HCT116 (cell line): ENCODE measurements around the gene ATXN1. TPM values are rescaled to one million over a fixed set of nuclear protein-coding genes. Genes with fewer than 3 reads are reported as not detected.
"Not testable (repeated sequence)": the region's sequence is repeated elsewhere in the genome, so short reads cannot be mapped to it uniquely, and the experiment has no call there.

Experiments used
- ATAC-seq: fragments of 200-7000 bp; cut with Tn5 transposase; 2 replicates; pipeline ENCODE4 v1.9.1; 2020; ENCODE audit warnings: mild to moderate bottlenecking, moderate library complexity
- BruUV-seq: library from RNA; stranded (reverse); fragments of 400-500 nt; replicated peaks from 2 replicates; lab custom pipeline; 2021; lab: Mats Ljungman, UMichigan
- CTCF ChIA-PET: fragments of 300-600 bp; sonication (Branson Sonifier 250); formaldehyde crosslinking; loops from one replicate; lab custom pipeline; 2021; ENCODE audit warnings: antibody characterized with exemption; lab: Charles Lee
- POLR2A ChIA-PET: fragments of 300-600, 350-600 bp; sonication (Branson Sonifier 250); formaldehyde crosslinking; loops from one replicate; lab custom pipeline; 2021; ENCODE audit warnings: antibody characterized with exemption; lab: Charles Lee
- RAD21 ChIA-PET, 2 experiments: fragments of 300-600 bp; sonication (Branson Sonifier 250); formaldehyde crosslinking; loops; one replicate each; lab custom pipeline; 2023; ENCODE audit warnings: low total read pairs in 2 of 2; ENCODE audit not compliant: uncharacterized antibody in 2 of 2, unreplicated experiment in 2 of 2, low non-redundant PET in 1 of 2; lab: Charles Lee
- DNase-seq: peaks from one replicate; pipeline ENCODE4 v3.0.0-alpha.2; 2010; ENCODE audit warnings: low read depth, low spot score
- H2AFZ ChIP-seq: fragments of 200-600 bp; shearing (Covaris generic), sonication (generic); 2 replicates; pipeline ENCODE4 v1.6.1; 2017; ENCODE audit warnings: low read depth, mixed run types, mixed read lengths, antibody characterized with exemption, low read length; ENCODE audit not compliant: poor library complexity, severe bottlenecking
- H3K27ac ChIP-seq: 2 replicates; pipeline ENCODE4 v1.5.1; 2012; ENCODE audit warnings: low read depth, low read length
- H3K27me3 ChIP-seq: fragments of 200-600 bp; sonication (generic); 2 replicates; pipeline ENCODE4 v1.6.1; 2016; ENCODE audit warnings: mixed run types, low read length, mixed read lengths; ENCODE audit not compliant: insufficient read depth
- H3K36me3 ChIP-seq, 2 experiments: fragments of 200-500 bp in 1 of 2; fragments of 200-600 bp in 1 of 2; sonication (Bioruptor generic) in 1 of 2; sonication (generic) in 1 of 2; 2 replicates each; pipeline versions ENCODE4 v1.5.1 to v1.6.1; 2014 to 2016; ENCODE audit warnings: low read length in 2 of 2, inconsistent platforms in 1 of 2, mixed read lengths in 1 of 2, mixed run types in 1 of 2; ENCODE audit not compliant: insufficient read depth in 2 of 2, control insufficient read depth in 1 of 2
- H3K4me1 ChIP-seq, 2 experiments: fragments of 200-600 bp in 1 of 2; sonication (generic) in 1 of 2; 2 replicates each; pipeline versions ENCODE4 v1.5.1 to v1.6.1; 2012 to 2017; ENCODE audit warnings: low read length in 2 of 2, inconsistent platforms in 1 of 2, mild to moderate bottlenecking in 1 of 2, mixed read lengths in 1 of 2, mixed run types in 1 of 2, moderate library complexity in 1 of 2; ENCODE audit not compliant: insufficient read depth in 2 of 2, control insufficient read depth in 1 of 2
- H3K4me2 ChIP-seq: fragments of 200-600 bp; sonication (generic); 2 replicates; pipeline ENCODE4 v1.6.1; 2017; ENCODE audit warnings: mixed run types, low read length, mixed read lengths
- H3K4me3 ChIP-seq, 2 experiments: fragments of 200-600 bp in 1 of 2; sonication (generic) in 1 of 2; replicated peaks in 1 of 2; 2 replicates each; pipeline ENCODE4 v1.5.1; 2011 to 2016; ENCODE audit warnings: low read length in 2 of 2, control low read depth in 1 of 2, low read depth in 1 of 2, mild to moderate bottlenecking in 1 of 2, mixed read lengths in 1 of 2, mixed run types in 1 of 2
- H3K79me2 ChIP-seq: fragments of 200-600 bp; sonication (generic); 2 replicates; pipeline ENCODE4 v1.6.1; 2017; ENCODE audit warnings: mild to moderate bottlenecking, mixed run types, low read length, moderate library complexity, mixed read lengths; ENCODE audit not compliant: insufficient read depth
- H3K9ac ChIP-seq: fragments of 200-600 bp; sonication (generic); 2 replicates; pipeline ENCODE4 v1.6.1; 2016; ENCODE audit warnings: low read length, mixed read lengths
- H3K9me2 ChIP-seq: fragments of 200-600 bp; sonication (generic), shearing (Covaris generic); 2 replicates; pipeline ENCODE4 v1.6.1; 2017; ENCODE audit warnings: mixed run types, mild to moderate bottlenecking, moderate library complexity; ENCODE audit not compliant: insufficient read depth
- H3K9me3 ChIP-seq, 2 experiments: fragments of 200-500 bp in 1 of 2; fragments of 200-600 bp in 1 of 2; sonication (Bioruptor generic) in 1 of 2; sonication (generic) in 1 of 2; 2 replicates each; pipeline ENCODE4 v1.6.1; 2014 to 2017; ENCODE audit warnings: low read length in 2 of 2, mixed read lengths in 2 of 2, inconsistent platforms in 1 of 2, low read depth in 1 of 2, mild to moderate bottlenecking in 1 of 2, mixed run types in 1 of 2, moderate library complexity in 1 of 2; ENCODE audit not compliant: control insufficient read depth in 1 of 2, insufficient read depth in 1 of 2
- H4K20me1 ChIP-seq: fragments of 200-600 bp; sonication (generic), shearing (Covaris generic); 2 replicates; pipeline ENCODE4 v1.6.1; 2017; ENCODE audit warnings: mixed run types, mild to moderate bottlenecking, moderate library complexity; ENCODE audit not compliant: insufficient read depth
- CTCF ChIP-seq, 3 experiments: fragments of 200-600 bp in 1 of 3; sonication (generic) in 1 of 3; IDR thresholded peaks in 2 of 3; conservative IDR thresholded peaks in 1 of 3; 2 replicates each; pipeline ENCODE4 v1.5.1; 2012 to 2017; ENCODE audit warnings: low read depth in 2 of 3, low read length in 2 of 3, antibody characterized with exemption in 1 of 3, borderline replicate concordance in 1 of 3, control low read depth in 1 of 3, mild to moderate bottlenecking in 1 of 3, mixed read lengths in 1 of 3, mixed run types in 1 of 3, moderate library complexity in 1 of 3; ENCODE audit not compliant: insufficient read depth in 1 of 3
- ELF1 ChIP-seq: IDR thresholded peaks from 2 replicates; pipeline ENCODE4 v1.6.1; 2012; ENCODE audit warnings: low read depth, borderline replicate concordance
- JUND ChIP-seq: IDR thresholded peaks from 2 replicates; pipeline ENCODE4 v1.6.1; 2012
- POLR2A ChIP-seq: IDR thresholded peaks from 2 replicates; pipeline ENCODE4 v1.7.0; 2011; ENCODE audit warnings: borderline replicate concordance; ENCODE audit not compliant: insufficient read depth, insufficient read length; ENCODE audit errors: extremely low read depth
- REST ChIP-seq: IDR thresholded peaks from 2 replicates; pipeline ENCODE4 v1.6.1; 2012; ENCODE audit warnings: low read depth
- SIN3A ChIP-seq: IDR thresholded peaks from 2 replicates; pipeline ENCODE4 v1.6.1; 2012; ENCODE audit warnings: low read depth
- YY1 ChIP-seq: IDR thresholded peaks from 2 replicates; pipeline ENCODE4 v1.6.1; 2011; ENCODE audit warnings: low read length, low read depth, moderate library complexity, mild to moderate bottlenecking; ENCODE audit not compliant: insufficient replicate concordance; ENCODE audit errors: extremely low read depth
- ZNF274 ChIP-seq: fragments of 200-500 bp; sonication (Bioruptor generic); IDR thresholded peaks from 2 replicates; pipeline ENCODE4 v1.6.1; 2014; ENCODE audit warnings: mild to moderate bottlenecking, low read depth, low read length, inconsistent platforms
- intact Hi-C: fragments of 100-400 bp; cut with micrococcal nuclease; formaldehyde crosslinking; loops from 2 replicates; pipeline ENCODE4 v1.10.0; 2022
- total RNA-seq: library from RNA; stranded (reverse); gene quantifications from one replicate; pipeline ENCODE4 v1.2.1, GENCODE V29; 2021; ENCODE audit not compliant: unreplicated experiment

The ATXN1 gene
- total RNA-seq, 1 experiment from 2014 or later = 21.0 TPM

GRCh38 chr6:16260602-16261001, 500.7 kb downstream of the ATXN1 start:
- H3K4me3 ChIP-seq, H3K9me2 ChIP-seq, H3K9ac ChIP-seq, DNase-seq, BruUV-seq, H3K79me2 ChIP-seq, POLR2A ChIA-PET, intact Hi-C loops, ATAC-seq, H3K4me2 ChIP-seq, H3K9me3 ChIP-seq, H3K36me3 ChIP-seq, H3K4me1 ChIP-seq, RAD21 ChIA-PET, H3K27me3 ChIP-seq, CTCF ChIA-PET, H2AFZ ChIP-seq, H4K20me1 ChIP-seq, H3K27ac ChIP-seq: not testable (repeated sequence)

- ATAC-seq, H3K9me2 ChIP-seq, POLR2A ChIA-PET, H3K9me3 ChIP-seq, H3K4me1 ChIP-seq, H3K79me2 ChIP-seq, BruUV-seq, H3K27me3 ChIP-seq, H4K20me1 ChIP-seq, CTCF ChIA-PET, intact Hi-C loops, H3K4me3 ChIP-seq, H3K9ac ChIP-seq, H3K27ac ChIP-seq, RAD21 ChIA-PET, H3K36me3 ChIP-seq, H3K4me2 ChIP-seq, H2AFZ ChIP-seq, DNase-seq: not testable (repeated sequence)
Observed at GRCh38 chr6:16259604-16260003, 501.7 kb downstream of the ATXN1 start.

GRCh38 chr6:16258709-16259075, 502.6 kb downstream of the ATXN1 start:
- no peak overlapping the region for H3K9ac ChIP-seq
- no peak overlapping the region for H3K4me2 ChIP-seq
- H3K27ac ChIP-seq = no peak overlapping the region
- no peak for ATAC-seq
- H3K79me2 ChIP-seq = no peaks in the 10 kb centered on the region
- no peaks in the 10 kb centered on the region for H4K20me1 ChIP-seq
- peaks cover 2 to 5% of the 10 kb centered on the region in 2 experiments; a peak in 1 of 4 replicates for H3K36me3 ChIP-seq
- no peak overlapping the region for H3K4me3 ChIP-seq
- no peaks in the 10 kb centered on the region for H3K9me2 ChIP-seq
- ChIA-PET POLR2A (no interaction called here), RAD21 (no interaction called here), CTCF (no interaction called here)
- H3K4me1 ChIP-seq = no peaks in the 10 kb centered on the region
- no peaks in the 10 kb centered on the region for H3K9me3 ChIP-seq
- no peak for DNase-seq
- intact Hi-C loops = no loop called here
- BruUV-seq = no TSS peak
- no peak overlapping the region for H2AFZ ChIP-seq
- no peaks in the 10 kb centered on the region for H3K27me3 ChIP-seq
- TF ChIP-seq SIN3A (no peak), CTCF (IDR thresholded peaks at IDR 0.05 in 2 of 3, conservative IDR thresholded peaks at IDR 0.05 in 1 of 3; ENCODE audit: borderline replicate concordance in 1 of 3, insufficient read depth in 1 of 3, low read depth in 2 of 3, low read length in 2 of 3) (no peak), ZNF274 (no peak), YY1 (no peak), POLR2A (no peak), REST (no peak), JUND (no peak), ELF1 (no peak)
